A549 (cell line): ENCODE data around the gene ART1. TPM values are rescaled to one million over a fixed set of nuclear protein-coding genes. Genes with fewer than 3 reads are reported as not detected.
"Not testable (repeated sequence)": the region's sequence is repeated elsewhere in the genome, so short reads cannot be mapped to it uniquely, and the experiment has no call there.

ENCODE experiments used
- ATAC-seq, 2 experiments: fragments of 200-7000 bp in 1 of 2; fragments of >200 bp in 1 of 2; cut with Nextera tagmentation in 1 of 2; cut with Tn5 transposase in 1 of 2; 3 replicates each; pipeline versions ENCODE4 v1.8.0 to v1.9.1; 2018 to 2020; ENCODE audit warnings: mild to moderate bottlenecking in 1 of 2, moderate library complexity in 1 of 2
- CTCF ChIA-PET: fragments of 300-600 bp; sonication (Branson Sonifier 250); formaldehyde crosslinking; extraction: SDS; loops from one replicate; lab custom pipeline; 2021; ENCODE audit warnings: antibody characterized with exemption, inconsistent platforms; lab: Yijun Ruan, JAX
- POLR2A ChIA-PET: fragments of 350-600 bp; formaldehyde crosslinking; extraction: SDS; loops from one replicate; lab custom pipeline; 2021; ENCODE audit warnings: antibody characterized with exemption, inconsistent platforms; lab: Yijun Ruan, JAX
- DNase-seq, 2 experiments: peaks; one replicate each; pipeline versions ENCODE4 v3.0.0 to v3.0.0-alpha.2; 2011 to 2016; ENCODE audit warnings: low read depth in 1 of 2, low spot score in 1 of 2
- FAIRE-seq: peaks from 2 replicates; lab custom pipeline; 2011; peaks lifted over from hg19 to GRCh38; lab: Jason Lieb, UNC
- H3K27ac ChIP-seq, 2 experiments: fragments of >200 bp; sonication (Bioruptor Twin); formaldehyde crosslinking; 3 replicates each; pipeline ENCODE4 v1.5.1; 2016 to 2017
- H3K4me1 ChIP-seq: fragments of >200 bp; sonication (Bioruptor Twin); formaldehyde crosslinking; 3 replicates; pipeline ENCODE4 v1.6.1; 2016
- H3K4me2 ChIP-seq: fragments of >200 bp; sonication (Bioruptor Twin); formaldehyde crosslinking; 3 replicates; pipeline ENCODE4 v1.6.1; 2016
- H3K4me3 ChIP-seq: fragments of >200 bp; sonication (Bioruptor Twin); formaldehyde crosslinking; 3 replicates; pipeline ENCODE4 v1.5.1; 2016
- H3K9me3 ChIP-seq: fragments of >200 bp; sonication (Bioruptor Twin); formaldehyde crosslinking; 3 replicates; pipeline ENCODE4 v1.6.1; 2016
- BHLHE40 ChIP-seq: IDR thresholded peaks from 2 replicates; pipeline ENCODE4 v1.6.1; 2012; ENCODE audit warnings: low read depth, low read length, inconsistent platforms
- EHMT2 ChIP-seq: fragments of 200-600 bp; sonication (generic); IDR thresholded peaks from 2 replicates; pipeline ENCODE4 v1.6.1; 2016; ENCODE audit warnings: antibody characterized with exemption, low read depth, mild to moderate bottlenecking, moderate library complexity
- FOSB ChIP-seq: fragments of 250-450 bp; sonication (Bioruptor Pico); IDR thresholded peaks from 2 replicates; pipeline ENCODE4 v1.5.0; 2020; ENCODE audit warnings: mild to moderate bottlenecking, moderate library complexity
- FOXS1 ChIP-seq: fragments of 250-450 bp; sonication (Bioruptor Pico); IDR thresholded peaks from 2 replicates; pipeline ENCODE4 v1.5.0; 2020; ENCODE audit warnings: mild to moderate bottlenecking, moderate library complexity
- GATA3 ChIP-seq: IDR thresholded peaks from 2 replicates; pipeline ENCODE4 v1.6.1; 2012; ENCODE audit warnings: borderline replicate concordance
- KDM1A ChIP-seq: fragments of 200-600 bp; sonication (generic); IDR thresholded peaks from 2 replicates; pipeline ENCODE4 v1.6.1; 2016; ENCODE audit warnings: low read depth, mild to moderate bottlenecking
- NFE2L2 ChIP-seq: fragments of 150-350 bp; conservative IDR thresholded peaks from 2 replicates; pipeline ENCODE4 v1.6.1; 2014; ENCODE audit warnings: low read length
- POLR2A ChIP-seq: IDR thresholded peaks from 2 replicates; pipeline ENCODE4 v1.6.1; 2012; ENCODE audit warnings: mild to moderate bottlenecking, low read length
- RCOR1 ChIP-seq: fragments of 150-350 bp; IDR thresholded peaks from 2 replicates; pipeline ENCODE4 v1.6.1; 2014; ENCODE audit warnings: antibody characterized with exemption, low read length, low read depth
- RNF2 ChIP-seq: fragments of 200-600 bp; sonication (generic); IDR thresholded peaks from 2 replicates; pipeline ENCODE4 v1.6.1; 2016; ENCODE audit warnings: low read depth, mild to moderate bottlenecking, antibody characterized with exemption, moderate library complexity, borderline replicate concordance
- SMC3 ChIP-seq: fragments of >200 bp; sonication (Bioruptor Twin); formaldehyde crosslinking; IDR thresholded peaks from 3 replicates; pipeline ENCODE4 v1.6.1; 2018; ENCODE audit warnings: inconsistent platforms
- TFCP2L1 ChIP-seq: fragments of 250-450 bp; sonication (Bioruptor Pico); IDR thresholded peaks from 2 replicates; pipeline ENCODE4 v1.5.0; 2021; ENCODE audit warnings: mild to moderate bottlenecking
- ZC3H11A ChIP-seq: fragments of 450-650 bp; IDR thresholded peaks from 2 replicates; pipeline ENCODE4 v1.6.1; 2014; ENCODE audit warnings: antibody characterized with exemption, mild to moderate bottlenecking
- ZSCAN20 ChIP-seq: fragments of 250-450 bp; sonication (Bioruptor Pico); IDR thresholded peaks from 2 replicates; pipeline ENCODE4 v1.8.0; 2022; ENCODE audit warnings: mild to moderate bottlenecking, moderate library complexity
- WGBS: methylation state at CpG from one replicate; pipeline ENCODE4 v1.1.6; 2017; ENCODE audit errors: missing lambda C conversion rate; 5-methylcytosine and 5-hydroxymethylcytosine counted together
- polyA plus RNA-seq, 4 experiments: library from polyadenylated mRNA; depleted of rRNA in 3 of 4; stranded (reverse); fragments of >200 nt; fragmentation: RNase III in 1 of 4; extraction: RNeasy Plus Mini Kit Qiagen cat#74134 plus additional on column Dnase treatment in 1 of 4; gene quantifications; 2 replicates in 3 of 4; 3 replicates in 1 of 4; pipeline ENCODE4 v1.2.3, GENCODE V29; 2011 to 2017
- TF ChIP-seq, protein P1 (sequence below): fragments of 450-650 bp; IDR thresholded peaks from 2 replicates; pipeline ENCODE4 v1.6.1; 2014; ENCODE audit warnings: antibody characterized with exemption
- TF ChIP-seq, protein P2 (sequence below): fragments of >200 bp; sonication (Bioruptor Twin); formaldehyde crosslinking; IDR thresholded peaks from 3 replicates; pipeline ENCODE4 v1.5.1; 2016
- TF ChIP-seq, protein P3 (sequence below): IDR thresholded peaks from 2 replicates; pipeline ENCODE4 v1.6.1; 2012

The ART1 gene
- polyA plus RNA-seq, 2 of the 4 experiments (the other 2 are of a cell fraction), result not detected

DNA sequence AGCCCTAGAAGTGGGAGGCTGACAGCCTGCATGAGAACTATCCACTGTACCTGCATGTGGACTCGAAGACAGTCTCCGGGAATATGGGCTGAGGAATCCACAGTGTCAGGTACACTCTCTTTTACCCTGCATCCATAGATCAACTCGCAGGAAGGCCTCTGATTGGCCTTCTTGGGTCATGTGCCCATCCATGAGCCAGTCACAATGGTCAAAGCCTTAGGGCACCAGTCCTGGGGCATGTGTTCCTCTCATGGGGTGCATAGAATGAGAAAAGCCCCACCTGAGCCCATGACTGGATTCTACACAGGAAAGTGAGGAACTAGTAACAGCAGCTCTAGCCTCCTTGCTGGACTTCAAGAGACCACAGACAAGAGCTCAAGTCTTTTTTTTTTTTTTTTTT lies 10.6 kb downstream of the ART1 start:
- Histone ChIP-seq H3K27ac (no peak overlapping the region), H3K4me3 (no peak overlapping the region), H3K9me3 (no peaks in the 10 kb centered on the region), H3K4me1 (no peaks in the 10 kb centered on the region), H3K4me2 (no peak overlapping the region)
- no peak for TF ChIP-seq NFE2L2
- TF ChIP-seq TFCP2L1 (CRISPR knock-in tag), result no peak
- no peak for TF ChIP-seq ZSCAN20 (CRISPR knock-in tag)
- TF ChIP-seq, protein P1, sequence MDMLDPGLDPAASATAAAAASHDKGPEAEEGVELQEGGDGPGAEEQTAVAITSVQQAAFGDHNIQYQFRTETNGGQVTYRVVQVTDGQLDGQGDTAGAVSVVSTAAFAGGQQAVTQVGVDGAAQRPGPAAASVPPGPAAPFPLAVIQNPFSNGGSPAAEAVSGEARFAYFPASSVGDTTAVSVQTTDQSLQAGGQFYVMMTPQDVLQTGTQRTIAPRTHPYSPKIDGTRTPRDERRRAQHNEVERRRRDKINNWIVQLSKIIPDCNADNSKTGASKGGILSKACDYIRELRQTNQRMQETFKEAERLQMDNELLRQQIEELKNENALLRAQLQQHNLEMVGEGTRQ, result peak; percentile 49
- no peak for TF ChIP-seq FOSB (CRISPR knock-in tag)
- no peak for DNase-seq
- peak in 1 of 2 experiments; percentile 63; a peak in 3 of 6 replicates for ATAC-seq
- FAIRE-seq, result no peak
- ChIA-PET POLR2A (no interaction called here), CTCF (interaction anchor here (0.7 kb wide), 1 partner anchor 1923 kb away, joined by 3 read pairs; no protein-coding TSS in a partner anchor)
- 54% methylated on average over 3 of the region's 3 CpGs for WGBS

DNA sequence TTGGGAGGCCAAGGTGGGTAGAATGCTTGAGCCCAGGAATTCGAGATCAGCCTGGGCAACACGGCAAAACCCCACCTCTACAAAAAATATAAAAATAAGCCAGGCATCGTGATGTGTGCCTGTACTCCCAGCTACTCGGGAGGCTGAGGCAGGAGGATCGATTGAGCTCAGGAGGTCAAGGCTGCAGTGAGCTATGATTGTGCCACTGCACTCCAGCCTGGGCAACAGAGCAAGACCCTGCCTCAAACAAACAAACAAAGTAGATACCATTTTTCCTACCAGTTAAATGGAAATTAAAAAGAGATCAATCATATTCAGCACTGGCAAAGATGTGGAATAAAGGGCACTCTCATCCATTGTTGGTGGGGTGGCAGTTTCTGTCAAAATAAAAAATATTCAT lies 12.4 kb downstream of the ART1 start:
- H3K9me3 ChIP-seq, ATAC-seq, POLR2A ChIA-PET, DNase-seq, H3K4me3 ChIP-seq, FAIRE-seq, H3K4me2 ChIP-seq, H3K27ac ChIP-seq, H3K4me1 ChIP-seq: not testable (repeated sequence)
- 38% methylated on average over 5 of the region's 5 CpGs for WGBS
- CTCF ChIA-PET, result interaction anchor here (0.8 kb wide), 1 partner anchor 13 kb away, joined by 3 read pairs; no protein-coding TSS in a partner anchor

DNA sequence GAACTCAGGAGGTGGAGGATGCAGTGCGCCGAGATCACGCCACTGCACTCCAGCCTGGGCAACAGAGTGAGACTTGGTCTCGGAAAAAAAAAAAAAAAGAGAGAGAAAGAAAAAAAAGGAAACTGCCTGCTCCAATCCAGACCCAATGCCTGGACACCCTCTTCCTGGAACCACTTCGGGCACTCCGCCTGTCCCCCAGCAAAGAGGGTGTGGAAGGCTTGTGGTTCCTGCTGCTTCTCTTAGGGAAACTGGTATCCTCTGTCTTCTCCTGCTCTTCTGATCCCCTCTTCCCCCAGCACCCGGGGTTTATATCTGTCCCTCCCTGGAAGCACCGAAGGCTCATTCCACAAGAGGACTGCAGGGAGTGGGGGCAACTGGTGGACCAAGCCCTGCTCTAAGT lies 13.3 kb downstream of the ART1 start:
- CTCF ChIA-PET, result no interaction called here

More for the DNA sequence above, 13.3 kb downstream of the ART1 start:
- Histone ChIP-seq H3K4me3 (no peak overlapping the region), H3K9me3 (no peaks in the 10 kb centered on the region)
- peak in 1 of 2 experiments; percentile 20; a peak in 1 of 6 replicates for ATAC-seq
- 64% methylated on average over 8 of the region's 8 CpGs for WGBS
- TF ChIP-seq RCOR1 (no peak), RNF2 (no peak), GATA3 (no peak), POLR2A (no peak), EHMT2 (no peak), SMC3 (no peak), FOXS1 (CRISPR knock-in tag) (no peak), NFE2L2 (no peak), BHLHE40 (no peak), ZC3H11A (no peak), KDM1A (no peak)
- TF ChIP-seq, protein P1, result no peak
- TF ChIP-seq, protein P2, sequence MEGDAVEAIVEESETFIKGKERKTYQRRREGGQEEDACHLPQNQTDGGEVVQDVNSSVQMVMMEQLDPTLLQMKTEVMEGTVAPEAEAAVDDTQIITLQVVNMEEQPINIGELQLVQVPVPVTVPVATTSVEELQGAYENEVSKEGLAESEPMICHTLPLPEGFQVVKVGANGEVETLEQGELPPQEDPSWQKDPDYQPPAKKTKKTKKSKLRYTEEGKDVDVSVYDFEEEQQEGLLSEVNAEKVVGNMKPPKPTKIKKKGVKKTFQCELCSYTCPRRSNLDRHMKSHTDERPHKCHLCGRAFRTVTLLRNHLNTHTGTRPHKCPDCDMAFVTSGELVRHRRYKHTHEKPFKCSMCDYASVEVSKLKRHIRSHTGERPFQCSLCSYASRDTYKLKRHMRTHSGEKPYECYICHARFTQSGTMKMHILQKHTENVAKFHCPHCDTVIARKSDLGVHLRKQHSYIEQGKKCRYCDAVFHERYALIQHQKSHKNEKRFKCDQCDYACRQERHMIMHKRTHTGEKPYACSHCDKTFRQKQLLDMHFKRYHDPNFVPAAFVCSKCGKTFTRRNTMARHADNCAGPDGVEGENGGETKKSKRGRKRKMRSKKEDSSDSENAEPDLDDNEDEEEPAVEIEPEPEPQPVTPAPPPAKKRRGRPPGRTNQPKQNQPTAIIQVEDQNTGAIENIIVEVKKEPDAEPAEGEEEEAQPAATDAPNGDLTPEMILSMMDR, result no peak
- TF ChIP-seq, protein P3, sequence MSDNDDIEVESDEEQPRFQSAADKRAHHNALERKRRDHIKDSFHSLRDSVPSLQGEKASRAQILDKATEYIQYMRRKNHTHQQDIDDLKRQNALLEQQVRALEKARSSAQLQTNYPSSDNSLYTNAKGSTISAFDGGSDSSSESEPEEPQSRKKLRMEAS, result no peak
- TF ChIP-seq, all 56 proteins: peak for 0
- no peak for DNase-seq
- H3K27ac ChIP-seq, result no peak overlapping the region
- POLR2A ChIA-PET, result no interaction called here
- H3K4me1 ChIP-seq, result no peaks in the 10 kb centered on the region
- no peak overlapping the region for H3K4me2 ChIP-seq
- no peak for FAIRE-seq
